Astrocyte (in vitro differentiated cells and primary cell): ENCODE results near the gene ATP11A. TPM values are rescaled to one million over a fixed set of nuclear protein-coding genes. Genes with fewer than 3 reads are reported as not detected.

Experiments
- DNase-seq: peaks from one replicate; pipeline ENCODE4 v3.0.0-alpha.2; 2010; ENCODE audit warnings: low read depth
- FAIRE-seq: peaks from 2 replicates; lab custom pipeline; 2011; peaks lifted over from hg19 to GRCh38; lab: Jason Lieb, UNC
- H2AFZ ChIP-seq: 2 replicates; pipeline ENCODE4 v1.6.0; 2012; ENCODE audit warnings: low read depth, low read length, inconsistent platforms
- H3K27ac ChIP-seq: 2 replicates; pipeline ENCODE4 v1.5.1; 2011; ENCODE audit warnings: low read depth, low read length, inconsistent platforms
- H3K27me3 ChIP-seq: 2 replicates; pipeline ENCODE4 v1.6.0; 2011; ENCODE audit warnings: low read length, inconsistent platforms; ENCODE audit not compliant: insufficient read depth
- H3K36me3 ChIP-seq: 2 replicates; pipeline ENCODE4 v1.5.1; 2011; ENCODE audit warnings: low read length, inconsistent platforms; ENCODE audit not compliant: insufficient read depth
- H3K4me1 ChIP-seq: 2 replicates; pipeline ENCODE4 v1.5.1; 2011; ENCODE audit warnings: low read length, inconsistent platforms; ENCODE audit not compliant: insufficient read depth
- H3K4me2 ChIP-seq: 2 replicates; pipeline ENCODE4 v1.6.0; 2012; ENCODE audit warnings: low read length, inconsistent platforms
- H3K4me3 ChIP-seq: 2 replicates; pipeline ENCODE4 v1.5.1; 2011; ENCODE audit warnings: low read depth, mild to moderate bottlenecking, low read length, inconsistent platforms; ENCODE audit not compliant: insufficient read depth
- H3K79me2 ChIP-seq: 2 replicates; pipeline ENCODE4 v1.6.0; 2012; ENCODE audit warnings: mild to moderate bottlenecking, low read length, inconsistent platforms; ENCODE audit not compliant: insufficient read depth
- H3K9ac ChIP-seq: 2 replicates; pipeline ENCODE4 v1.6.0; 2012; ENCODE audit warnings: mild to moderate bottlenecking, low read length, inconsistent platforms
- H3K9me3 ChIP-seq: 2 replicates; pipeline ENCODE4 v1.5.1; 2012; ENCODE audit warnings: low read depth, mild to moderate bottlenecking, low read length, inconsistent platforms; ENCODE audit not compliant: insufficient read depth
- H4K20me1 ChIP-seq: 2 replicates; pipeline ENCODE4 v1.6.0; 2012; ENCODE audit warnings: low read length, inconsistent platforms; ENCODE audit not compliant: insufficient read depth
- H3K27ac Mint-ChIP-seq: one replicate; pipeline ENCODE4 v1.8.0; 2021; ENCODE audit warnings: mild to moderate bottlenecking, mixed read lengths; ENCODE audit not compliant: unreplicated experiment
- H3K27me3 Mint-ChIP-seq: one replicate; pipeline ENCODE4 v1.8.0; 2021; ENCODE audit warnings: low read depth, mixed read lengths; ENCODE audit not compliant: unreplicated experiment
- H3K36me3 Mint-ChIP-seq: one replicate; pipeline ENCODE4 v1.8.0; 2021; ENCODE audit warnings: low read depth, mixed read lengths; ENCODE audit not compliant: unreplicated experiment
- H3K4me1 Mint-ChIP-seq: one replicate; pipeline ENCODE4 v1.8.0; 2021; ENCODE audit warnings: low read depth, mixed read lengths; ENCODE audit not compliant: unreplicated experiment
- H3K4me3 Mint-ChIP-seq: one replicate; pipeline ENCODE4 v1.8.0; 2021; ENCODE audit warnings: mild to moderate bottlenecking, moderate library complexity, mixed read lengths; ENCODE audit not compliant: unreplicated experiment
- H3K9me3 Mint-ChIP-seq: one replicate; pipeline ENCODE4 v1.8.0; 2021; ENCODE audit warnings: mild to moderate bottlenecking, mixed read lengths; ENCODE audit not compliant: unreplicated experiment
- CTCF ChIP-seq: IDR thresholded peaks from 2 replicates; pipeline ENCODE4 v1.5.1; 2011; ENCODE audit warnings: low read depth, mild to moderate bottlenecking, inconsistent platforms, low read length, moderate library complexity; ENCODE audit not compliant: insufficient read depth
- EZH2 ChIP-seq: IDR thresholded peaks from 2 replicates; pipeline ENCODE4 v1.6.1; 2012; ENCODE audit warnings: mild to moderate bottlenecking, low read length, inconsistent platforms; ENCODE audit not compliant: insufficient read depth
- total RNA-seq: library from RNA; stranded (reverse); gene quantifications from 2 replicates; pipeline ENCODE4 v1.2.1, GENCODE V29; 2021

ATP11A gene
- total RNA-seq, 1 donor from 2014 or later: 38.9 TPM

GRCh38 chr13:112917737-112918136 is 227.9 kb downstream of the ATP11A start:
- Mint-ChIP-seq H3K9me3 (peaks cover 6% of the 10 kb centered on the region), H3K27ac (no peak overlapping the region), H3K4me1 (peaks cover 8% of the 10 kb centered on the region), H3K4me3 (no peak overlapping the region), H3K27me3 (peaks cover 29% of the 10 kb centered on the region), H3K36me3 (peaks cover 3% of the 10 kb centered on the region)
- H3K9ac ChIP-seq: no peak overlapping the region
- no peaks in the 10 kb centered on the region for H3K4me1 ChIP-seq
- no peak overlapping the region for H2AFZ ChIP-seq
- no peak for TF ChIP-seq EZH2
- TF ChIP-seq CTCF: no peak
- FAIRE-seq (no peak), DNase-seq (no peak)
- H3K4me3 ChIP-seq: no peak overlapping the region
- no peaks in the 10 kb centered on the region for H3K36me3 ChIP-seq
- H4K20me1 ChIP-seq: no peaks in the 10 kb centered on the region
- no peaks in the 10 kb centered on the region for H3K79me2 ChIP-seq
- no peak overlapping the region for H3K27ac ChIP-seq
- no peak overlapping the region for H3K4me2 ChIP-seq
- H3K9me3 ChIP-seq: no peaks in the 10 kb centered on the region
- peaks cover 3% of the 10 kb centered on the region for H3K27me3 ChIP-seq

- H3K27ac Mint-ChIP-seq: no peak overlapping the region
Measured at GRCh38 chr13:112918266-112918665, 228.4 kb downstream of the ATP11A start.

More at GRCh38 chr13:112918266-112918665, 228.4 kb downstream of the ATP11A start:
- Histone ChIP-seq H3K4me3 (no peak overlapping the region), H4K20me1 (no peaks in the 10 kb centered on the region), H3K9me3 (no peaks in the 10 kb centered on the region), H3K4me1 (no peaks in the 10 kb centered on the region), H3K27ac (no peak overlapping the region), H3K36me3 (no peaks in the 10 kb centered on the region), H3K27me3 (peaks cover 3% of the 10 kb centered on the region), H3K4me2 (no peak overlapping the region), H3K79me2 (no peaks in the 10 kb centered on the region), H2AFZ (no peak overlapping the region), H3K9ac (no peak overlapping the region)
- Mint-ChIP-seq H3K4me1 (peaks cover 8% of the 10 kb centered on the region), H3K4me3 (no peak overlapping the region), H3K27me3 (peaks cover 29% of the 10 kb centered on the region), H3K9me3 (peaks cover 6% of the 10 kb centered on the region), H3K36me3 (peaks cover 3% of the 10 kb centered on the region)
- DNase-seq: no peak
- no peak for FAIRE-seq
- TF ChIP-seq CTCF: no peak
